ENCODE results near the gene SLC25A21.

DNA sequence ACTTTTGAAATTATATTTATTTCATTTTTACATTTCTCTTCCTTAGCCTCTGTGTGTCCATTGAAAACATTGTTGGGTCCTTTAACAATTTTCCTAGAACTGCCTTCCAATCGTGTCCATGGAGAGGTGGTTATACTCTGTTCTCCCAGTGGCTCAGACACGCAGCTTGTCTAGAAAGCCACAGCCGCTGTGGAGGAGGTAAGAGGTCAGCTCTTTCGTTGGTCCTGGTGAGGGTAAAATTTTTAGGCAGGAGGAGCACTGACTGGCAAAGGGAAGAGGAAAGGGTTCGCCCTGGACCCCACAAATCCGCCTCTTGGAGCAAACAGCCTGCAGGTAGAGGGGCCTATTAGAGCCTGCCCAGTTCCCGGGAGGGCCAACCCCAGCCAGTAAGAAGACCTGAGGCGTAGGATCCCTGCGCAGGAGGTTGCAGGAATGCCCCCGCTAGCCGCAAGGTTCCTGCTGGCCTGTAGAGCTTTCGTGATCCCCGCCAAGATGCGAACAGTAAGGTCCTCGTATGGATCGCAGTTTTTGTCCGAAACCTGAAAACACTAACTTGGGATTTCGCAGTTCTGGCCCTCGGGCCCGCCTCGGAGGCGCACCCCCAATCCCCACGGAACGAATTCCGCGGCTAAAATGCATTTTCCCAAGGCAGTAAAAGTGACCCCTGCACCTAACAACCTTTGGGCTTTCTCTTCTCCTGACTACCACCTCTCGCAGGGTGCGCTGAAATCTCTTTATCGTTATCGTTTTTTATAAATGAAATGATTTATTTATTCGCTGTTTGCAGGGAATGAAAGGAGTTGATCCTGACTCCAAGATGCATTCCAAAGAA lies 518.2 kb downstream of the SLC25A21 start:
- TF ChIP-seq, protein P1, sequence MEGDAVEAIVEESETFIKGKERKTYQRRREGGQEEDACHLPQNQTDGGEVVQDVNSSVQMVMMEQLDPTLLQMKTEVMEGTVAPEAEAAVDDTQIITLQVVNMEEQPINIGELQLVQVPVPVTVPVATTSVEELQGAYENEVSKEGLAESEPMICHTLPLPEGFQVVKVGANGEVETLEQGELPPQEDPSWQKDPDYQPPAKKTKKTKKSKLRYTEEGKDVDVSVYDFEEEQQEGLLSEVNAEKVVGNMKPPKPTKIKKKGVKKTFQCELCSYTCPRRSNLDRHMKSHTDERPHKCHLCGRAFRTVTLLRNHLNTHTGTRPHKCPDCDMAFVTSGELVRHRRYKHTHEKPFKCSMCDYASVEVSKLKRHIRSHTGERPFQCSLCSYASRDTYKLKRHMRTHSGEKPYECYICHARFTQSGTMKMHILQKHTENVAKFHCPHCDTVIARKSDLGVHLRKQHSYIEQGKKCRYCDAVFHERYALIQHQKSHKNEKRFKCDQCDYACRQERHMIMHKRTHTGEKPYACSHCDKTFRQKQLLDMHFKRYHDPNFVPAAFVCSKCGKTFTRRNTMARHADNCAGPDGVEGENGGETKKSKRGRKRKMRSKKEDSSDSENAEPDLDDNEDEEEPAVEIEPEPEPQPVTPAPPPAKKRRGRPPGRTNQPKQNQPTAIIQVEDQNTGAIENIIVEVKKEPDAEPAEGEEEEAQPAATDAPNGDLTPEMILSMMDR (IDR thresholded peaks at IDR 0.05), result no peak
- TF ChIP-seq TCF7L2 (IDR thresholded peaks at IDR 0.05; ENCODE audit: low read depth, low read length) (no peak), POLR2AphosphoS5 (IDR thresholded peaks at IDR 0.05; ENCODE audit: low read depth, low read length) (no peak), SIN3A (IDR thresholded peaks at IDR 0.05; ENCODE audit: borderline replicate concordance, insufficient read depth, low read depth, low read length) (no peak)
- TF ChIP-seq, protein P2, sequence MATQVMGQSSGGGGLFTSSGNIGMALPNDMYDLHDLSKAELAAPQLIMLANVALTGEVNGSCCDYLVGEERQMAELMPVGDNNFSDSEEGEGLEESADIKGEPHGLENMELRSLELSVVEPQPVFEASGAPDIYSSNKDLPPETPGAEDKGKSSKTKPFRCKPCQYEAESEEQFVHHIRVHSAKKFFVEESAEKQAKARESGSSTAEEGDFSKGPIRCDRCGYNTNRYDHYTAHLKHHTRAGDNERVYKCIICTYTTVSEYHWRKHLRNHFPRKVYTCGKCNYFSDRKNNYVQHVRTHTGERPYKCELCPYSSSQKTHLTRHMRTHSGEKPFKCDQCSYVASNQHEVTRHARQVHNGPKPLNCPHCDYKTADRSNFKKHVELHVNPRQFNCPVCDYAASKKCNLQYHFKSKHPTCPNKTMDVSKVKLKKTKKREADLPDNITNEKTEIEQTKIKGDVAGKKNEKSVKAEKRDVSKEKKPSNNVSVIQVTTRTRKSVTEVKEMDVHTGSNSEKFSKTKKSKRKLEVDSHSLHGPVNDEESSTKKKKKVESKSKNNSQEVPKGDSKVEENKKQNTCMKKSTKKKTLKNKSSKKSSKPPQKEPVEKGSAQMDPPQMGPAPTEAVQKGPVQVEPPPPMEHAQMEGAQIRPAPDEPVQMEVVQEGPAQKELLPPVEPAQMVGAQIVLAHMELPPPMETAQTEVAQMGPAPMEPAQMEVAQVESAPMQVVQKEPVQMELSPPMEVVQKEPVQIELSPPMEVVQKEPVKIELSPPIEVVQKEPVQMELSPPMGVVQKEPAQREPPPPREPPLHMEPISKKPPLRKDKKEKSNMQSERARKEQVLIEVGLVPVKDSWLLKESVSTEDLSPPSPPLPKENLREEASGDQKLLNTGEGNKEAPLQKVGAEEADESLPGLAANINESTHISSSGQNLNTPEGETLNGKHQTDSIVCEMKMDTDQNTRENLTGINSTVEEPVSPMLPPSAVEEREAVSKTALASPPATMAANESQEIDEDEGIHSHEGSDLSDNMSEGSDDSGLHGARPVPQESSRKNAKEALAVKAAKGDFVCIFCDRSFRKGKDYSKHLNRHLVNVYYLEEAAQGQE (IDR thresholded peaks at IDR 0.05; ENCODE audit: insufficient read depth in 1 of 2, low read depth in 2 of 2, low read length in 1 of 2), result no peak
